ENCODE measurements around the gene JSRP1.
A peak's percentile ranks its signal among the peaks of the same experiment; 100 is the strongest.

JSRP1 gene

GRCh38 chr19:2255982-2256685, at the start of gene JSRP1:
Gene JSRP1 (minus strand): TSS chr19:2256417. CDS start chr19:2255314, 1,103 bp downstream.
- peaks cover 99% of the 10 kb centered on the region for H3K4me1 ChIP-seq
- H3K27ac ChIP-seq, result peak within 1 kb of the TSS; percentile 80
- H3K4me2 ChIP-seq, result peak within 1 kb of the TSS; percentile 86
- H3K4me3 ChIP-seq, result no peak within 1 kb of the TSS
- TF ChIP-seq Cebpa-rat (IDR thresholded peaks at IDR 0.05), result no peak
- H3K9me3 ChIP-seq, result no peaks in the 10 kb centered on the region
- peaks cover 41% of the 10 kb centered on the region for H3K27me3 ChIP-seq
- peak within 1 kb of the TSS; percentile 45 for H3K9ac ChIP-seq
- peaks cover 31% of the 10 kb centered on the region for H4K20me1 ChIP-seq
- peaks cover 4% of the 10 kb centered on the region; the same call in 1 of the 2 replicates for H3K36me3 ChIP-seq

- no peaks in the 10 kb centered on the region for H3K9me3 ChIP-seq
- H3K4me2 ChIP-seq, result peak overlapping the region; percentile 73
- no peaks in the 10 kb centered on the region for H3K36me3 ChIP-seq
- H3K4me1 ChIP-seq, result peaks cover 92% of the 10 kb centered on the region
- H3K27ac ChIP-seq, result no peak overlapping the region
- H3K9ac ChIP-seq, result no peak overlapping the region
- H3K4me3 ChIP-seq, result no peak overlapping the region
- peaks cover 67% of the 10 kb centered on the region for H4K20me1 ChIP-seq
- TF ChIP-seq Cebpa-rat (IDR thresholded peaks at IDR 0.05), result no peak
- H3K27me3 ChIP-seq, result peaks cover 85% of the 10 kb centered on the region
Measured at GRCh38 chr19:2305452-2306280, 49.4 kb upstream of the JSRP1 start.

DNA sequence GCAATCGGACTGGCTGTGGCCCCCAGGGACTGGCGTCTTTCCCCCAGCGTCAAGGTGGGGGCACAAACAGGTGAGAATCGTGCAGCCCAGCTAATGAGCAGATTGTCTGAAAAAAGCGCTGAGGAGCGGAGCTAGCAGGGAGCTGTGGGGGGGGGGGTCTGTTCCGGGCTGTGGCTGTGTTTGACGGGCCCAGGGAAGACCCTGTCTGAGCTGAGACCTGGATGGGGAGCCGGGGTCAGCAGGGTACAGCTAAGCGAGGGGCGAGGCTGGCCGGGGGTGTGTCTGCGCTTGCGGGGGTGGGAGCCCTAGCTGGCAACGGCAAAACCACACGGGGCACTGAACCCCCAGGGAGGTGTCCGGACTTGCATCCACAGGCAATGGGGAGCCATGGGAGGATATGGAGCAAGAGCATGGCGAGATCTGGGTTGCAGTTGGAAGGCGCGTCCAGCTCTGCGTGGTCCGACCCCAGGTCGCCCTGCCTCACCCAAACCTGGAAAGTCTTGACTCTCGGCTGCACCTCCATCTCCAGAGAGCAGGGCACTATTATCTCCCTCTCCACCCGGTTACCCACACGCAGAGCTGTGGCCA, 47.1 kb upstream of the JSRP1 start:
- Histone ChIP-seq H3K4me2 (peak overlapping the region; percentile 82), H3K36me3 (no peaks in the 10 kb centered on the region), H3K9ac (no peak overlapping the region), H3K27ac (no peak overlapping the region), H4K20me1 (peaks cover 85% of the 10 kb centered on the region), H3K4me1 (peaks cover 93% of the 10 kb centered on the region), H3K27me3 (peaks cover 64% of the 10 kb centered on the region), H3K9me3 (no peaks in the 10 kb centered on the region), H3K4me3 (peak overlapping the region; percentile 16; the same call in 1 of the 2 replicates)
- TF ChIP-seq Cebpa-rat (IDR thresholded peaks at IDR 0.05), result no peak

- no peak for TF ChIP-seq Cebpa-rat (IDR thresholded peaks at IDR 0.05)
- H3K27me3 ChIP-seq, result peaks cover 56% of the 10 kb centered on the region
- H3K4me3 ChIP-seq, result peak overlapping the region; percentile 16; the same call in 1 of the 2 replicates
- peak overlapping the region; percentile 27; the same call in 1 of the 2 replicates for H3K27ac ChIP-seq
- peak overlapping the region; percentile 82 for H3K4me2 ChIP-seq
- no peaks in the 10 kb centered on the region for H3K9me3 ChIP-seq
- no peaks in the 10 kb centered on the region for H3K36me3 ChIP-seq
- peaks cover 94% of the 10 kb centered on the region for H3K4me1 ChIP-seq
- 0 out of 2 replicates have a peak overlapping the region, but pooled peaks have one; percentile 29 for H3K9ac ChIP-seq
- H4K20me1 ChIP-seq, result peaks cover 90% of the 10 kb centered on the region
Measured at GRCh38 chr19:2302319-2303210, 46.3 kb upstream of the JSRP1 start.

DNA sequence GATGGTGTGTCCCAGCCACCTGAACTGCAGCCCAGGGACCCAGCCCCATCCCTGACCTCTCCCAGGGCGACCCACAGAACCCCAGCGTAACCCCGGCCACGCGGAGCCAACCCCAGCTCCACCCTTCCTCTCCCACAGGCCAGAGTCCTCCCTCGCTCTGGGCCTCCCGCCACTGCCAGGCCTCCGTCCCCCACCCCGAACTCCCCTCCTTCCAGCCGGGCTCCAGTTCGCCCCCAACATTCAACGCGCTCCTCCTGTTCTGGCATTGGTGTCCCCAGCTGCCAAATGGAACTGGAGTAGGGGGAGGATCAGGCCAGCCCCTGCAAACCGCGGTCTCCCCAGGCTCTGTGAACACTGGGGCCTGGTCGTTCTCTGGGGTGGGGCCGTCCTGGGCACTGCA, 44.3 kb upstream of the JSRP1 start:
- H3K9ac ChIP-seq, result no peak overlapping the region

GRCh38 chr19:2296141-2296540, 39.9 kb upstream of the JSRP1 start:
- Histone ChIP-seq H4K20me1 (peaks cover 85% of the 10 kb centered on the region), H3K9me3 (no peaks in the 10 kb centered on the region), H3K9ac (no peak overlapping the region), H3K4me1 (peaks cover 97% of the 10 kb centered on the region), H3K36me3 (peaks cover 26% of the 10 kb centered on the region), H3K4me3 (no peak overlapping the region), H3K27ac (0 out of 2 replicates have a peak overlapping the region, but pooled peaks have one; percentile 78), H3K4me2 (peak overlapping the region; percentile 99), H3K27me3 (no peaks in the 10 kb centered on the region; the same call in 1 of the 2 replicates)
- TF ChIP-seq Cebpa-rat (IDR thresholded peaks at IDR 0.05), result no peak

More for the DNA sequence above, 44.3 kb upstream of the JSRP1 start:
- Histone ChIP-seq H3K4me2 (peak overlapping the region; percentile 72), H4K20me1 (peaks cover 81% of the 10 kb centered on the region), H3K9me3 (no peaks in the 10 kb centered on the region), H3K36me3 (peaks cover 9% of the 10 kb centered on the region), H3K27me3 (peaks cover 36% of the 10 kb centered on the region), H3K4me1 (peaks cover 94% of the 10 kb centered on the region), H3K4me3 (no peak overlapping the region; the same call in 1 of the 2 replicates), H3K27ac (peak overlapping the region; percentile 27; the same call in 1 of the 2 replicates)
- no peak for TF ChIP-seq Cebpa-rat (IDR thresholded peaks at IDR 0.05)

GRCh38 chr19:2294687-2295335, 38.6 kb upstream of the JSRP1 start:
- H3K27me3 ChIP-seq, result no peaks in the 10 kb centered on the region; the same call in 1 of the 2 replicates
- no peak for TF ChIP-seq Cebpa-rat (IDR thresholded peaks at IDR 0.05)
- H3K9me3 ChIP-seq, result no peaks in the 10 kb centered on the region
- no peak overlapping the region for H3K9ac ChIP-seq
- peaks cover 26% of the 10 kb centered on the region for H3K36me3 ChIP-seq
- peaks cover 79% of the 10 kb centered on the region for H4K20me1 ChIP-seq
- H3K4me2 ChIP-seq, result peak overlapping the region; percentile 99
- peak overlapping the region; percentile 59 for H3K4me3 ChIP-seq
- H3K27ac ChIP-seq, result peak overlapping the region; percentile 78
- peaks cover 96% of the 10 kb centered on the region for H3K4me1 ChIP-seq

GRCh38 chr19:2291185-2291751, 35.1 kb upstream of the JSRP1 start:
- H3K4me2 ChIP-seq, result peak overlapping the region; percentile 99
- H3K27me3 ChIP-seq, result no peaks in the 10 kb centered on the region; the same call in 1 of the 2 replicates
- H3K4me3 ChIP-seq, result peak overlapping the region; percentile 84
- peak overlapping the region; percentile 98 for H3K27ac ChIP-seq
- H4K20me1 ChIP-seq, result peaks cover 58% of the 10 kb centered on the region
- no peaks in the 10 kb centered on the region for H3K9me3 ChIP-seq
- no peak for TF ChIP-seq Cebpa-rat (IDR thresholded peaks at IDR 0.05)
- H3K9ac ChIP-seq, result peak overlapping the region; percentile 95
- H3K4me1 ChIP-seq, result peaks cover 95% of the 10 kb centered on the region
- H3K36me3 ChIP-seq, result peaks cover 25% of the 10 kb centered on the region

All from BLaER1 (cell line).